Panc1 (cell line): ENCODE data around the gene PGM3. TPM values are rescaled to one million over a fixed set of nuclear protein-coding genes. Genes with fewer than 3 reads are reported as not detected.

Source experiments
- ATAC-seq: fragments of 200-7000 bp; cut with Tn5 transposase; 2 replicates; pipeline ENCODE4 v1.9.1; 2020; ENCODE audit warnings: mild to moderate bottlenecking, moderate library complexity
- BruUV-seq: library from RNA; stranded (reverse); fragments of 400-500 nt; replicated peaks from 2 replicates; lab custom pipeline; 2021; lab: Mats Ljungman, UMichigan
- CTCF ChIA-PET: fragments of 300-600 bp; sonication (Branson Sonifier 250); formaldehyde crosslinking; loops from one replicate; lab custom pipeline; 2022; ENCODE audit warnings: antibody characterized with exemption; lab: Charles Lee
- POLR2A ChIA-PET: fragments of 300-600 bp; sonication (Branson Sonifier 250); formaldehyde crosslinking; loops from one replicate; lab custom pipeline; 2022; ENCODE audit warnings: antibody characterized with exemption; lab: Charles Lee
- DNase-seq: peaks from one replicate; pipeline ENCODE4 v3.0.0-alpha.2; 2010; ENCODE audit warnings: low read depth, low spot score
- H3K27ac ChIP-seq: 2 replicates; pipeline ENCODE4 v1.5.1; 2011; ENCODE audit warnings: mild to moderate bottlenecking, low read length, inconsistent platforms
- H3K27me3 ChIP-seq: fragments of 200-500 bp; sonication (Bioruptor generic); 2 replicates; pipeline ENCODE4 v1.6.0; 2014; ENCODE audit warnings: low read length, inconsistent platforms; ENCODE audit not compliant: control insufficient read depth, insufficient read depth
- H3K36me3 ChIP-seq: fragments of 200-500 bp; sonication (Bioruptor generic); 2 replicates; pipeline ENCODE4 v1.5.1; 2014; ENCODE audit warnings: inconsistent platforms, mild to moderate bottlenecking, low read length, moderate library complexity; ENCODE audit not compliant: control insufficient read depth, insufficient read depth
- H3K4me1 ChIP-seq: 2 replicates; pipeline ENCODE4 v1.5.1; 2011; ENCODE audit warnings: inconsistent platforms, mild to moderate bottlenecking, low read length, moderate library complexity; ENCODE audit not compliant: control insufficient read depth, insufficient read depth
- H3K4me3 ChIP-seq, 2 experiments: 2 replicates each; pipeline ENCODE4 v1.5.1; 2011 to 2012; ENCODE audit warnings: low read depth in 2 of 2, low read length in 2 of 2, mild to moderate bottlenecking in 2 of 2, inconsistent platforms in 1 of 2, moderate library complexity in 1 of 2
- H3K9me3 ChIP-seq: fragments of 200-500 bp; sonication (Bioruptor generic); 2 replicates; pipeline ENCODE4 v1.5.1; 2014; ENCODE audit warnings: low read depth, mild to moderate bottlenecking, inconsistent platforms, low read length, moderate library complexity; ENCODE audit not compliant: control insufficient read depth, insufficient read depth
- POLR2AphosphoS5 ChIP-seq: IDR thresholded peaks from 2 replicates; pipeline ENCODE4 v1.6.1; 2012; ENCODE audit warnings: mild to moderate bottlenecking, low read depth, low read length, moderate library complexity
- SIN3A ChIP-seq: IDR thresholded peaks from 2 replicates; pipeline ENCODE4 v1.6.1; 2012; ENCODE audit warnings: low read depth, mild to moderate bottlenecking, low read length, moderate library complexity, borderline replicate concordance; ENCODE audit not compliant: insufficient read depth
- TCF7L2 ChIP-seq: IDR thresholded peaks from 2 replicates; pipeline ENCODE4 v1.6.1; 2011; ENCODE audit warnings: mild to moderate bottlenecking, low read depth, low read length, inconsistent platforms
- in situ Hi-C: cut with HindIII; loops from 2 replicates; pipeline ENCODE4 v1.10.0; 2016; ENCODE audit warnings: low sequenced_read_pairs, low pct_unique_long_range_greater_than_20kb
- intact Hi-C: fragments of 100-400 bp; cut with micrococcal nuclease; formaldehyde crosslinking; loops from one replicate; pipeline ENCODE4 v1.10.0; 2022; ENCODE audit not compliant: unreplicated experiment
- total RNA-seq: library from RNA; stranded (reverse); gene quantifications from one replicate; pipeline ENCODE4 v1.2.1, GENCODE V29; 2021; ENCODE audit not compliant: unreplicated experiment
- TF ChIP-seq, protein P1 (sequence below), 2 experiments: IDR thresholded peaks; 2 replicates each; pipeline ENCODE4 v1.6.1; 2011 to 2012; ENCODE audit warnings: low read depth in 2 of 2, control low read depth in 1 of 2, low read length in 1 of 2, mild to moderate bottlenecking in 1 of 2, moderate library complexity in 1 of 2; ENCODE audit not compliant: insufficient read depth in 1 of 2
- TF ChIP-seq, protein P2 (sequence below): fragments of 450-650 bp; IDR thresholded peaks from 2 replicates; pipeline ENCODE4 v1.5.1; 2017; ENCODE audit warnings: mild to moderate bottlenecking

Gene PGM3
- total RNA-seq, 1 experiment from 2014 or later: 55.2 TPM

DNA sequence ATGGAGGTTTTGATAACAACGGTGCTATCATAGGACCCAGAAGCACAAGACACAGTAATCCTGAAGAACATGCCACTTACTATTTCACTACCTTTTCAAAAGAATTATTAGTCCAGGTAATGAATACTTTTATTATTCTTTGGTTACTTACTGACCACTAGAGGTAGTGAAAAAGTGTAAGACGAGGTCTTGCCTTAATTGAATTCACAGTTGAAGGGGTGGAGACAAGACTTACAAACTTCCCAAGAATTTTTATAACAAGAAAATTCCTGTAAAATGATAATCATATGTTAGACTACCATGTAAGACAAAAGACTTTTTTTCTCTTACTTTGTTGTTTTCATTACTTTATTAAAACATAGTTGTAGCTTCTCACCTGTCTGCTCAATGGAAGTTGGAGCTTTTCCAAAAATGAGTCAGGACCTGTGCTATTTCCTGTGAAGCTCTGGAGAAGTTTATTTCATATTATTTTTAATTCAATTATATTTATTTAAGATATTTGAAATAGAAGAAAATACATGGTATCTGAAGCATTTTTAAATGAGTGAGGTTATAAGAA is 73.2 kb downstream of the PGM3 start:
- Histone ChIP-seq H3K4me1 (no peaks in the 10 kb centered on the region), H3K9me3 (no peaks in the 10 kb centered on the region), H3K27me3 (no peaks in the 10 kb centered on the region), H3K4me3 (no peak overlapping the region), H3K36me3 (no peaks in the 10 kb centered on the region), H3K27ac (no peak overlapping the region)
- ATAC-seq: no peak
- no peak for DNase-seq
- POLR2A ChIA-PET: no interaction called here
- no TSS peak for BruUV-seq
- intact Hi-C loops: no loop called here
- TF ChIP-seq POLR2AphosphoS5 (no peak), SIN3A (no peak), TCF7L2 (no peak)
- TF ChIP-seq, protein P1, sequence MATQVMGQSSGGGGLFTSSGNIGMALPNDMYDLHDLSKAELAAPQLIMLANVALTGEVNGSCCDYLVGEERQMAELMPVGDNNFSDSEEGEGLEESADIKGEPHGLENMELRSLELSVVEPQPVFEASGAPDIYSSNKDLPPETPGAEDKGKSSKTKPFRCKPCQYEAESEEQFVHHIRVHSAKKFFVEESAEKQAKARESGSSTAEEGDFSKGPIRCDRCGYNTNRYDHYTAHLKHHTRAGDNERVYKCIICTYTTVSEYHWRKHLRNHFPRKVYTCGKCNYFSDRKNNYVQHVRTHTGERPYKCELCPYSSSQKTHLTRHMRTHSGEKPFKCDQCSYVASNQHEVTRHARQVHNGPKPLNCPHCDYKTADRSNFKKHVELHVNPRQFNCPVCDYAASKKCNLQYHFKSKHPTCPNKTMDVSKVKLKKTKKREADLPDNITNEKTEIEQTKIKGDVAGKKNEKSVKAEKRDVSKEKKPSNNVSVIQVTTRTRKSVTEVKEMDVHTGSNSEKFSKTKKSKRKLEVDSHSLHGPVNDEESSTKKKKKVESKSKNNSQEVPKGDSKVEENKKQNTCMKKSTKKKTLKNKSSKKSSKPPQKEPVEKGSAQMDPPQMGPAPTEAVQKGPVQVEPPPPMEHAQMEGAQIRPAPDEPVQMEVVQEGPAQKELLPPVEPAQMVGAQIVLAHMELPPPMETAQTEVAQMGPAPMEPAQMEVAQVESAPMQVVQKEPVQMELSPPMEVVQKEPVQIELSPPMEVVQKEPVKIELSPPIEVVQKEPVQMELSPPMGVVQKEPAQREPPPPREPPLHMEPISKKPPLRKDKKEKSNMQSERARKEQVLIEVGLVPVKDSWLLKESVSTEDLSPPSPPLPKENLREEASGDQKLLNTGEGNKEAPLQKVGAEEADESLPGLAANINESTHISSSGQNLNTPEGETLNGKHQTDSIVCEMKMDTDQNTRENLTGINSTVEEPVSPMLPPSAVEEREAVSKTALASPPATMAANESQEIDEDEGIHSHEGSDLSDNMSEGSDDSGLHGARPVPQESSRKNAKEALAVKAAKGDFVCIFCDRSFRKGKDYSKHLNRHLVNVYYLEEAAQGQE (IDR thresholded peaks at IDR 0.05; ENCODE audit: insufficient read depth in 1 of 2, low read depth in 2 of 2, low read length in 1 of 2): no peak
- TF ChIP-seq, protein P2, sequence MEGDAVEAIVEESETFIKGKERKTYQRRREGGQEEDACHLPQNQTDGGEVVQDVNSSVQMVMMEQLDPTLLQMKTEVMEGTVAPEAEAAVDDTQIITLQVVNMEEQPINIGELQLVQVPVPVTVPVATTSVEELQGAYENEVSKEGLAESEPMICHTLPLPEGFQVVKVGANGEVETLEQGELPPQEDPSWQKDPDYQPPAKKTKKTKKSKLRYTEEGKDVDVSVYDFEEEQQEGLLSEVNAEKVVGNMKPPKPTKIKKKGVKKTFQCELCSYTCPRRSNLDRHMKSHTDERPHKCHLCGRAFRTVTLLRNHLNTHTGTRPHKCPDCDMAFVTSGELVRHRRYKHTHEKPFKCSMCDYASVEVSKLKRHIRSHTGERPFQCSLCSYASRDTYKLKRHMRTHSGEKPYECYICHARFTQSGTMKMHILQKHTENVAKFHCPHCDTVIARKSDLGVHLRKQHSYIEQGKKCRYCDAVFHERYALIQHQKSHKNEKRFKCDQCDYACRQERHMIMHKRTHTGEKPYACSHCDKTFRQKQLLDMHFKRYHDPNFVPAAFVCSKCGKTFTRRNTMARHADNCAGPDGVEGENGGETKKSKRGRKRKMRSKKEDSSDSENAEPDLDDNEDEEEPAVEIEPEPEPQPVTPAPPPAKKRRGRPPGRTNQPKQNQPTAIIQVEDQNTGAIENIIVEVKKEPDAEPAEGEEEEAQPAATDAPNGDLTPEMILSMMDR: no peak
- in situ Hi-C loops: no loop called here
- CTCF ChIA-PET: no interaction called here

DNA sequence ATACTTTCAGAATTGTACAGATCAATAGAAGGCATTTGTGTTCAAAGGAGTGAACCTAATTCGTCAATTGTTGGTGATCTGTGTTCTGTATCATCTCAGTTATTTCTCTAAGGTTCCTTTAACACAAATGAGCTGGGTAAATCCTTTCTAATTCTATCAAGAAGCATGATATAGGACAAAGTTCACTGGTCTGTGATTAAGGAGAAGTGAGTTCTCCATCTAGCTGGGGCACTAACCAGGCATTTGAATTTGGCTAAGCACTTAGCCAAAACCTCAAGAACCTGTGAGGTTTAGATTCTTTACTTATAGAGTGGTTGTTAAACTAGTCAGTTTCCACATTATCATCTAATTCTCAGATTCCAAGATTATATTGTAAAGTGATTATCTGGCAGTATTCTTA is 75.3 kb downstream of the PGM3 start:
- ChIA-PET CTCF (no interaction called here), POLR2A (no interaction called here)

More for the DNA sequence above, 75.3 kb downstream of the PGM3 start:
- Histone ChIP-seq H3K27me3 (no peaks in the 10 kb centered on the region), H3K4me1 (no peaks in the 10 kb centered on the region), H3K36me3 (no peaks in the 10 kb centered on the region), H3K27ac (no peak overlapping the region), H3K9me3 (no peaks in the 10 kb centered on the region), H3K4me3 (no peak overlapping the region)
- intact Hi-C loops (no loop called here), in situ Hi-C loops (no loop called here)
- BruUV-seq: no TSS peak
- TF ChIP-seq POLR2AphosphoS5 (no peak), SIN3A (no peak), TCF7L2 (no peak)
- TF ChIP-seq, protein P1 (IDR thresholded peaks at IDR 0.05; ENCODE audit: insufficient read depth in 1 of 2, low read depth in 2 of 2, low read length in 1 of 2): no peak
- TF ChIP-seq, protein P2: no peak
- DNase-seq: no peak
- ATAC-seq: no peak
